ENCODE measurements around the gene HTR3E. TPM values are rescaled to one million over a fixed set of nuclear protein-coding genes. Genes with fewer than 3 reads are reported as not detected.

HTR3E gene
- total and polyA plus RNA-seq, 2 experiments from 2014 or later = not detected

GRCh38 chr3:184154885-184155643, 58.2 kb downstream of the HTR3E start, which contains the start of gene DVL3:
DVL3 (plus strand) TSS chr3:184155377; CDS start chr3:184155636, 259 bp downstream.
- H3K4me1 ChIP-seq (ENCODE audit: insufficient read depth) = peaks cover 23% of the 10 kb centered on the region
- H3K9me3 ChIP-seq (ENCODE audit: low read depth) = no peaks in the 10 kb centered on the region
- H3K4me3 ChIP-seq = peak within 1 kb of the TSS; percentile 89
- WGBS, 2 experiments (ENCODE audit: low coverage in 1 of 2, low lambda C conversion rate in 2 of 2, missing lambda C conversion rate in 2 of 2) = 1 to 2% methylated on average over 14 to 67 of the region's 84 CpGs
- H3K79me2 ChIP-seq (ENCODE audit: insufficient read depth) = peaks cover 46% of the 10 kb centered on the region
- H3K27ac ChIP-seq = peak within 1 kb of the TSS; percentile 68
- H3K36me3 ChIP-seq (ENCODE audit: low read depth) = no peaks in the 10 kb centered on the region
- TF ChIP-seq EZH2 (IDR thresholded peaks at IDR 0.05; ENCODE audit: insufficient read depth, poor library complexity, severe bottlenecking) (no peak), EZH2phosphoT487 (IDR thresholded peaks at IDR 0.05; ENCODE audit: insufficient read depth, low read depth) (no peak)
- no peaks in the 10 kb centered on the region for H4K20me1 ChIP-seq (ENCODE audit: insufficient read depth)
- H3K9me2 ChIP-seq (ENCODE audit: insufficient read depth) = no peaks in the 10 kb centered on the region
- peak within 1 kb of the TSS; percentile 95 for H3K4me2 ChIP-seq (ENCODE audit: unreplicated experiment)
- H2AFZ ChIP-seq = peak within 1 kb of the TSS; percentile 96
- in situ Hi-C loops (cut with MboI) = no loop called here
- H3K9ac ChIP-seq = peak within 1 kb of the TSS; percentile 90
- H3F3A ChIP-seq (ENCODE audit: insufficient read depth) = peaks cover 15% of the 10 kb centered on the region
- H3K27me3 ChIP-seq (replicated peaks; ENCODE audit: insufficient read depth) = no peaks in the 10 kb centered on the region
- peak; percentile 75 for DNase-seq

GRCh38 chr3:184155644-184156521, 59.0 kb downstream of the HTR3E start:
- Histone ChIP-seq H3F3A (ENCODE audit: insufficient read depth) (peaks cover 19% of the 10 kb centered on the region), H3K9me2 (ENCODE audit: insufficient read depth) (no peaks in the 10 kb centered on the region), H4K20me1 (ENCODE audit: insufficient read depth) (no peaks in the 10 kb centered on the region), H2AFZ (peak overlapping the region; percentile 34), H3K27me3 (replicated peaks; ENCODE audit: insufficient read depth) (no peaks in the 10 kb centered on the region), H3K4me1 (ENCODE audit: insufficient read depth) (peaks cover 31% of the 10 kb centered on the region), H3K36me3 (ENCODE audit: low read depth) (no peaks in the 10 kb centered on the region), H3K9ac (peak overlapping the region; percentile 90), H3K79me2 (ENCODE audit: insufficient read depth) (peaks cover 54% of the 10 kb centered on the region), H3K9me3 (ENCODE audit: low read depth) (no peaks in the 10 kb centered on the region), H3K27ac (peak overlapping the region; percentile 68), H3K4me2 (ENCODE audit: unreplicated experiment) (peak overlapping the region; percentile 95), H3K4me3 (peak overlapping the region; percentile 89)
- DNase-seq = peak; percentile 76
- TF ChIP-seq EZH2 (IDR thresholded peaks at IDR 0.05; ENCODE audit: insufficient read depth, poor library complexity, severe bottlenecking) = no peak
- WGBS, 2 experiments (ENCODE audit: low coverage in 1 of 2, low lambda C conversion rate in 2 of 2, missing lambda C conversion rate in 2 of 2) = 0 to 1% methylated on average over 40 to 44 of the region's 47 CpGs
- in situ Hi-C loops (cut with MboI) = no loop called here

- Histone ChIP-seq H3K9me2 (ENCODE audit: insufficient read depth) (no peaks in the 10 kb centered on the region), H2AFZ (no peak overlapping the region), H3K27ac (peak overlapping the region; percentile 68), H3K9ac (peak overlapping the region; percentile 90), H3K79me2 (ENCODE audit: insufficient read depth) (peaks cover 61% of the 10 kb centered on the region), H3K4me2 (ENCODE audit: unreplicated experiment) (peak overlapping the region; percentile 95), H3F3A (ENCODE audit: insufficient read depth) (peaks cover 20% of the 10 kb centered on the region), H3K9me3 (ENCODE audit: low read depth) (no peaks in the 10 kb centered on the region), H3K4me3 (peak overlapping the region; percentile 89), H3K27me3 (replicated peaks; ENCODE audit: insufficient read depth) (no peaks in the 10 kb centered on the region), H4K20me1 (ENCODE audit: insufficient read depth) (no peaks in the 10 kb centered on the region), H3K36me3 (ENCODE audit: low read depth) (no peaks in the 10 kb centered on the region), H3K4me1 (ENCODE audit: insufficient read depth) (peaks cover 38% of the 10 kb centered on the region)
- in situ Hi-C loops (cut with MboI) = no loop called here
- DNase-seq = peak; percentile 61
- 0 to 7% methylated on average over 3 to 6 of the region's 6 CpGs for WGBS, 2 experiments (ENCODE audit: low coverage in 1 of 2, low lambda C conversion rate in 2 of 2, missing lambda C conversion rate in 2 of 2)
- no peak for TF ChIP-seq EZH2 (IDR thresholded peaks at IDR 0.05; ENCODE audit: insufficient read depth, poor library complexity, severe bottlenecking)
- no peak for TF ChIP-seq EZH2phosphoT487 (IDR thresholded peaks at IDR 0.05; ENCODE audit: insufficient read depth, low read depth)
Measured at GRCh38 chr3:184156522-184156955, 59.7 kb downstream of the HTR3E start.

Small RNAs within 50 kb of the gene (small RNA-seq; reads per million reads assigned to genes)
- gene RF00019 (ENCODE audit: low read depth, low replicate concordance) = not detected

Other genes starting within 250 kb of the HTR3E start
- 35.9 and 36.9 TPM in 2 replicates for gene PARL, start 212.2 kb upstream of the HTR3E start, total RNA-seq (2014; rRNA removed; shearing (Covaris generic))
- 61.7 and 65.0 TPM in 2 replicates for gene PARL, start 212.2 kb upstream of the HTR3E start, polyA plus RNA-seq (2016; fragmentation: Nextera tagmentation; extraction: Ambion mirVana)
- gene ABCC5, start 79.2 kb upstream of the HTR3E start, total RNA-seq (2014; rRNA removed; shearing (Covaris generic)) = 14.0 and 14.7 TPM in 2 replicates
- 16.1 and 17.1 TPM in 2 replicates for gene ABCC5, start 79.2 kb upstream of the HTR3E start, polyA plus RNA-seq (2016; fragmentation: Nextera tagmentation; extraction: Ambion mirVana)
- gene HTR3D, start 65.3 kb upstream of the HTR3E start, total RNA-seq (2014; rRNA removed; shearing (Covaris generic)) = not detected in 2 replicates
- not detected in 2 replicates for gene HTR3D, start 65.3 kb upstream of the HTR3E start, polyA plus RNA-seq (2016; fragmentation: Nextera tagmentation; extraction: Ambion mirVana)
- gene HTR3C, start 44.0 kb upstream of the HTR3E start, total RNA-seq (2014; rRNA removed; shearing (Covaris generic)) = not detected in 2 replicates
- not detected in 2 replicates for gene HTR3C, start 44.0 kb upstream of the HTR3E start, polyA plus RNA-seq (2016; fragmentation: Nextera tagmentation; extraction: Ambion mirVana)
- 27.8 and 55.5 TPM in 2 replicates for gene EIF2B5, start 38.3 kb downstream of the HTR3E start, total RNA-seq (2014; rRNA removed; shearing (Covaris generic))
- gene EIF2B5, start 38.3 kb downstream of the HTR3E start, polyA plus RNA-seq (2016; fragmentation: Nextera tagmentation; extraction: Ambion mirVana) = 28.3 and 31.2 TPM in 2 replicates
- 66.9 and 76.4 TPM in 2 replicates for gene DVL3, start 58.3 kb downstream of the HTR3E start, total RNA-seq (2014; rRNA removed; shearing (Covaris generic))
- gene DVL3, start 58.3 kb downstream of the HTR3E start, polyA plus RNA-seq (2016; fragmentation: Nextera tagmentation; extraction: Ambion mirVana) = 31.1 and 42.7 TPM in 2 replicates
- gene AP2M1, start 77.8 kb downstream of the HTR3E start, total RNA-seq (2014; rRNA removed; shearing (Covaris generic)) = 889 and 951 TPM in 2 replicates
- 1,073 and 1,100 TPM in 2 replicates for gene AP2M1, start 77.8 kb downstream of the HTR3E start, polyA plus RNA-seq (2016; fragmentation: Nextera tagmentation; extraction: Ambion mirVana)
- 47.8 and 56.5 TPM in 2 replicates for gene ABCF3, start 89.1 kb downstream of the HTR3E start, total RNA-seq (2014; rRNA removed; shearing (Covaris generic))
- gene ABCF3, start 89.1 kb downstream of the HTR3E start, polyA plus RNA-seq (2016; fragmentation: Nextera tagmentation; extraction: Ambion mirVana) = 58.6 and 59.1 TPM in 2 replicates
- gene VWA5B2, start 132.5 kb downstream of the HTR3E start, total RNA-seq (2014; rRNA removed; shearing (Covaris generic)) = not detected in 2 replicates
- not detected in 2 replicates for gene VWA5B2, start 132.5 kb downstream of the HTR3E start, polyA plus RNA-seq (2016; fragmentation: Nextera tagmentation; extraction: Ambion mirVana)
- gene ALG3, start 151.9 kb downstream of the HTR3E start, total RNA-seq (2014; rRNA removed; shearing (Covaris generic)) = 52.7 and 66.1 TPM in 2 replicates
- 94.2 and 94.7 TPM in 2 replicates for gene ALG3, start 151.9 kb downstream of the HTR3E start, polyA plus RNA-seq (2016; fragmentation: Nextera tagmentation; extraction: Ambion mirVana)
- 4.0 and 7.2 TPM in 2 replicates for gene EEF1AKMT4, start 152.6 kb downstream of the HTR3E start, total RNA-seq (2014; rRNA removed; shearing (Covaris generic))
- gene EEF1AKMT4, start 152.6 kb downstream of the HTR3E start, polyA plus RNA-seq (2016; fragmentation: Nextera tagmentation; extraction: Ambion mirVana) = 5.3 and 6.1 TPM in 2 replicates
- 0.11 TPM in 1 of 2 replicates, not detected in the other for gene CAMK2N2, start 164.5 kb downstream of the HTR3E start, total RNA-seq (2014; rRNA removed; shearing (Covaris generic))
- gene CAMK2N2, start 164.5 kb downstream of the HTR3E start, polyA plus RNA-seq (2016; fragmentation: Nextera tagmentation; extraction: Ambion mirVana) = 0.14 TPM in 1 of 2 replicates, not detected in the other
- gene ECE2, start 179.0 kb downstream of the HTR3E start, total RNA-seq (2014; rRNA removed; shearing (Covaris generic)) = not detected in 2 replicates
- not detected in 2 replicates for gene ECE2, start 179.0 kb downstream of the HTR3E start, polyA plus RNA-seq (2016; fragmentation: Nextera tagmentation; extraction: Ambion mirVana)
- 596 and 602 TPM in 2 replicates for gene PSMD2, start 202.2 kb downstream of the HTR3E start, total RNA-seq (2014; rRNA removed; shearing (Covaris generic))
- gene PSMD2, start 202.2 kb downstream of the HTR3E start, polyA plus RNA-seq (2016; fragmentation: Nextera tagmentation; extraction: Ambion mirVana) = 513 and 518 TPM in 2 replicates
- 366 and 370 TPM in 2 replicates for gene EIF4G1, start 217.5 kb downstream of the HTR3E start, total RNA-seq (2014; rRNA removed; shearing (Covaris generic))
- 183 and 184 TPM in 2 replicates for gene EIF4G1, start 217.5 kb downstream of the HTR3E start, polyA plus RNA-seq (2016; fragmentation: Nextera tagmentation; extraction: Ambion mirVana)
- 24.5 and 44.9 TPM in 2 replicates for gene FAM131A, start 240.5 kb downstream of the HTR3E start, total RNA-seq (2014; rRNA removed; shearing (Covaris generic))
- 5.6 and 7.0 TPM in 2 replicates for gene FAM131A, start 240.5 kb downstream of the HTR3E start, polyA plus RNA-seq (2016; fragmentation: Nextera tagmentation; extraction: Ambion mirVana)